Measurements from ENCODE around the gene CCZ1B.

- no peak for TF ChIP-seq CTCF (IDR thresholded peaks at IDR 0.05)
- TF ChIP-seq EP300 (IDR thresholded peaks at IDR 0.05) = no peak
- TF ChIP-seq POLR2A (IDR thresholded peaks at IDR 0.05) = no peak
- TF ChIP-seq POLR2AphosphoS5 (IDR thresholded peaks at IDR 0.05) = no peak
These were observed 5.1 kb upstream of the CCZ1B start for GRCh38 chr7:6831018-6831725.

Data from gastroesophageal sphincter (tissue), 3 donors.